Neural cell (in vitro differentiated cells): ENCODE measurements around the gene RYR2. TPM values are rescaled to one million over a fixed set of nuclear protein-coding genes. Genes with fewer than 3 reads are reported as not detected.
"Not testable (repeated sequence)": the region's sequence is repeated elsewhere in the genome, so short reads cannot be mapped to it uniquely, and the experiment has no call there.

Source experiments
- H2AFZ ChIP-seq: fragments of 200-600, 300-800 bp; sonication (generic), shearing (Covaris generic); 2 replicates; pipeline ENCODE4 v1.6.0; 2014; ENCODE audit warnings: low read depth, mild to moderate bottlenecking, antibody characterized with exemption, low read length, moderate library complexity
- H3F3A ChIP-seq: fragments of 200-600 bp; shearing (Covaris generic); 2 replicates; pipeline ENCODE4 v1.6.1; 2016; ENCODE audit warnings: mild to moderate bottlenecking, moderate library complexity, mixed read lengths, antibody characterized with exemption, low read length; ENCODE audit not compliant: insufficient read depth, poor library complexity, severe bottlenecking
- H3K27ac ChIP-seq: fragments of 200-600, 300-800 bp; sonication (generic), shearing (Covaris generic); 2 replicates; pipeline ENCODE4 v1.5.1; 2014; ENCODE audit warnings: mild to moderate bottlenecking, low read length, moderate library complexity
- H3K27me3 ChIP-seq: fragments of 300-800, 200-600 bp; sonication (generic), shearing (Covaris generic); 2 replicates; pipeline ENCODE4 v1.6.0; 2014; ENCODE audit warnings: mild to moderate bottlenecking, low read depth, low read length, moderate library complexity; ENCODE audit not compliant: insufficient read depth
- H3K36me3 ChIP-seq: fragments of 300-800, 200-600 bp; sonication (generic), shearing (Covaris generic); 2 replicates; pipeline ENCODE4 v1.5.1; 2014; ENCODE audit warnings: mild to moderate bottlenecking, antibody characterized with exemption, low read length, moderate library complexity; ENCODE audit not compliant: insufficient read depth
- H3K4me2 ChIP-seq: fragments of 300-800, 200-600 bp; sonication (generic), shearing (Covaris generic); 2 replicates; pipeline ENCODE4 v1.6.0; 2014; ENCODE audit warnings: mild to moderate bottlenecking, low read length
- H3K4me3 ChIP-seq: fragments of 300-800, 200-600 bp; sonication (generic), shearing (Covaris generic); 2 replicates; pipeline ENCODE4 v1.5.1; 2014; ENCODE audit warnings: mild to moderate bottlenecking, low read length, moderate library complexity
- H3K79me2 ChIP-seq: fragments of 200-600 bp; shearing (Covaris generic); replicated peaks from 2 replicates; pipeline ENCODE4 v1.6.0; 2014; ENCODE audit warnings: mild to moderate bottlenecking, low read length, moderate library complexity; ENCODE audit not compliant: insufficient read depth
- H3K9ac ChIP-seq: fragments of 300-800, 200-600 bp; sonication (generic), shearing (Covaris generic); 2 replicates; pipeline ENCODE4 v1.6.1; 2016; ENCODE audit warnings: mild to moderate bottlenecking, low read length, mixed read lengths
- H3K9me2 ChIP-seq: fragments of 200-600 bp; shearing (Covaris generic); 2 replicates; pipeline ENCODE4 v1.6.1; 2016; ENCODE audit warnings: mild to moderate bottlenecking, low read length, mixed read lengths; ENCODE audit not compliant: insufficient read depth
- H3K9me3 ChIP-seq: fragments of 200-600, 300-800 bp; sonication (generic), shearing (Covaris generic); 2 replicates; pipeline ENCODE4 v1.6.1; 2016; ENCODE audit warnings: mild to moderate bottlenecking, mixed run types, low read length, moderate library complexity, mixed read lengths
- H4K20me1 ChIP-seq: fragments of 200-600 bp; shearing (Covaris generic); 2 replicates; pipeline ENCODE4 v1.6.1; 2016; ENCODE audit warnings: mild to moderate bottlenecking, mixed run types; ENCODE audit not compliant: insufficient read depth
- CTCF ChIP-seq: fragments of 450-650 bp; IDR thresholded peaks from 2 replicates; pipeline ENCODE4 v1.5.1; 2014; ENCODE audit warnings: antibody characterized with exemption, mild to moderate bottlenecking, moderate library complexity; ENCODE audit not compliant: poor library complexity, severe bottlenecking
- EP300 ChIP-seq: fragments of 450-650 bp; conservative IDR thresholded peaks from 2 replicates; pipeline ENCODE4 v1.6.1; 2014; ENCODE audit warnings: antibody characterized with exemption, mild to moderate bottlenecking, moderate library complexity; ENCODE audit not compliant: poor library complexity, severe bottlenecking
- EZH2 ChIP-seq: fragments of 200-600, 300-800 bp; shearing (Covaris generic), sonication (generic); IDR thresholded peaks from 2 replicates; pipeline ENCODE4 v1.6.1; 2014; ENCODE audit warnings: antibody characterized with exemption, low read length, borderline replicate concordance, mild to moderate bottlenecking; ENCODE audit not compliant: insufficient read depth, poor library complexity, severe bottlenecking
- MXI1 ChIP-seq: fragments of 450-650 bp; conservative IDR thresholded peaks from 2 replicates; pipeline ENCODE4 v1.6.1; 2014; ENCODE audit warnings: antibody characterized with exemption, mild to moderate bottlenecking; ENCODE audit not compliant: poor library complexity, severe bottlenecking
- POLR2AphosphoS5 ChIP-seq: IDR thresholded peaks from 2 replicates; pipeline ENCODE4 v1.6.1; 2012
- RAD21 ChIP-seq: fragments of 450-650 bp; conservative IDR thresholded peaks from 2 replicates; pipeline ENCODE4 v1.6.1; 2014; ENCODE audit warnings: antibody characterized with exemption, mild to moderate bottlenecking, moderate library complexity
- SMC3 ChIP-seq: fragments of 450-650 bp; conservative IDR thresholded peaks from 2 replicates; pipeline ENCODE4 v1.6.1; 2014; ENCODE audit warnings: antibody characterized with exemption, mild to moderate bottlenecking, moderate library complexity; ENCODE audit not compliant: poor library complexity
- TAF1 ChIP-seq: IDR thresholded peaks from 2 replicates; pipeline ENCODE4 v1.6.1; 2012; ENCODE audit warnings: low read depth
- polyA plus RNA-seq: library from polyadenylated mRNA; depleted of rRNA; stranded (reverse); fragments of >200 nt; gene quantifications from 2 replicates; pipeline ENCODE4 v1.2.3, GENCODE V29; 2014
- TF ChIP-seq, protein P1 (sequence below): IDR thresholded peaks from 2 replicates; pipeline ENCODE4 v1.6.1; 2012; ENCODE audit warnings: borderline replicate concordance

RYR2 gene
- polyA plus RNA-seq, 1 donor from 2014 or later, result 3.8 TPM

- Histone ChIP-seq H2AFZ (no peak overlapping the region), H3F3A (no peaks in the 10 kb centered on the region), H3K9ac (no peak overlapping the region), H3K79me2 (no peaks in the 10 kb centered on the region), H3K4me2 (no peak overlapping the region), H3K27ac (no peak overlapping the region), H3K4me3 (no peak overlapping the region), H3K9me3 (peaks cover 6% of the 10 kb centered on the region), H4K20me1 (no peaks in the 10 kb centered on the region), H3K9me2 (no peaks in the 10 kb centered on the region), H3K36me3 (no peaks in the 10 kb centered on the region), H3K27me3 (no peaks in the 10 kb centered on the region)
- no peak for TF ChIP-seq EZH2
- peak; percentile 54 for TF ChIP-seq CTCF
- TF ChIP-seq POLR2AphosphoS5, result no peak
- peak; percentile 26 for TF ChIP-seq RAD21
- TF ChIP-seq TAF1, result no peak
- no peak for TF ChIP-seq MXI1
- TF ChIP-seq EP300, result no peak
- peak; percentile 51 for TF ChIP-seq SMC3
- TF ChIP-seq, protein P1, sequence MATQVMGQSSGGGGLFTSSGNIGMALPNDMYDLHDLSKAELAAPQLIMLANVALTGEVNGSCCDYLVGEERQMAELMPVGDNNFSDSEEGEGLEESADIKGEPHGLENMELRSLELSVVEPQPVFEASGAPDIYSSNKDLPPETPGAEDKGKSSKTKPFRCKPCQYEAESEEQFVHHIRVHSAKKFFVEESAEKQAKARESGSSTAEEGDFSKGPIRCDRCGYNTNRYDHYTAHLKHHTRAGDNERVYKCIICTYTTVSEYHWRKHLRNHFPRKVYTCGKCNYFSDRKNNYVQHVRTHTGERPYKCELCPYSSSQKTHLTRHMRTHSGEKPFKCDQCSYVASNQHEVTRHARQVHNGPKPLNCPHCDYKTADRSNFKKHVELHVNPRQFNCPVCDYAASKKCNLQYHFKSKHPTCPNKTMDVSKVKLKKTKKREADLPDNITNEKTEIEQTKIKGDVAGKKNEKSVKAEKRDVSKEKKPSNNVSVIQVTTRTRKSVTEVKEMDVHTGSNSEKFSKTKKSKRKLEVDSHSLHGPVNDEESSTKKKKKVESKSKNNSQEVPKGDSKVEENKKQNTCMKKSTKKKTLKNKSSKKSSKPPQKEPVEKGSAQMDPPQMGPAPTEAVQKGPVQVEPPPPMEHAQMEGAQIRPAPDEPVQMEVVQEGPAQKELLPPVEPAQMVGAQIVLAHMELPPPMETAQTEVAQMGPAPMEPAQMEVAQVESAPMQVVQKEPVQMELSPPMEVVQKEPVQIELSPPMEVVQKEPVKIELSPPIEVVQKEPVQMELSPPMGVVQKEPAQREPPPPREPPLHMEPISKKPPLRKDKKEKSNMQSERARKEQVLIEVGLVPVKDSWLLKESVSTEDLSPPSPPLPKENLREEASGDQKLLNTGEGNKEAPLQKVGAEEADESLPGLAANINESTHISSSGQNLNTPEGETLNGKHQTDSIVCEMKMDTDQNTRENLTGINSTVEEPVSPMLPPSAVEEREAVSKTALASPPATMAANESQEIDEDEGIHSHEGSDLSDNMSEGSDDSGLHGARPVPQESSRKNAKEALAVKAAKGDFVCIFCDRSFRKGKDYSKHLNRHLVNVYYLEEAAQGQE, result no peak
Observed at GRCh38 chr1:237124856-237125462, 83.0 kb downstream of the RYR2 start.

DNA sequence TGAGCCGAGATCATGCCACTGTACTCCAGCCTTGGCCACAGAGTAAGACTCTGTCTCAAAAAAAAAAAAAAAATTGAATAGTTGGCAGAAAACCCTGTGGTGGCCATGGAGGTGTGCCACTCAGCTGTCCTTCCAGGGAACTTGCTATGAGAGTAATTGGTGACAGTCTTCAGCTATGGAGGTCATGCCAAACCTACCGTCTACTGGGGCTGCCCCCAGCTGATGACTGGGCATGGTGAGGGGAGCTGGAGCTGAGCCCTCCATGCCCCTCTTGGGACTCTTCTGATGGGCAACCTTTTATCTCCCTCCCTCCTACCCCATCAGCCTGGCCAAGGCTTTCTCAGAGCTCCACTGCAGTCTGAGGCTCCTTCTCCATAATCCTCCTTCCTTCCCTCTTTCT, 84.2 kb downstream of the RYR2 start:
- TF ChIP-seq EP300 (no peak), SMC3 (no peak), EZH2 (no peak), RAD21 (no peak), CTCF (no peak), TAF1 (no peak), MXI1 (no peak), POLR2AphosphoS5 (no peak)
- TF ChIP-seq, protein P1, result no peak
- Histone ChIP-seq H3K36me3 (no peaks in the 10 kb centered on the region), H3K9ac (no peak overlapping the region), H2AFZ (no peak overlapping the region), H3K27me3 (no peaks in the 10 kb centered on the region), H3K4me2 (no peak overlapping the region), H3K4me3 (no peak overlapping the region), H4K20me1 (no peaks in the 10 kb centered on the region), H3K27ac (no peak overlapping the region), H3K9me2 (no peaks in the 10 kb centered on the region), H3K79me2 (no peaks in the 10 kb centered on the region), H3K9me3 (peaks cover 10% of the 10 kb centered on the region), H3F3A (no peaks in the 10 kb centered on the region)

DNA sequence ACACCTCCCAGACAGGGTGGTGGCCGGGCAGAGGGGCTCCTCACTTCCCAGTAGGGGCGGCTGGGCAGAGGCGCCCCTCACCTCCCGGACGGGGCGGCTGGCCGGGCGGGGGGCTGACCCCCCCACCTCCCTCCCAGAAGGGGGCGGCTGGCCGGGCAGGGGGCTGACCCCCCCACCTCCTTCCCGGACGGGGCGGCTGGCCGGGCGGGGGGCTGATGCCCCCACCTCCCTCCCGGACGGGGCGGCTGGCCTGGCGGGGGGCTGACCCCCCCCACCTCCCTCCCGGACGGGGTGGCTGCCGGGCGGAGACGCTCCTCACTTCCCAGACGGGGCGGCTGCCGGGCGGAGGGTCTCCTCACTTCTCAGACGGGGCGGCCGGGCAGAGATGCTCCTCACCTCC, 85.3 kb downstream of the RYR2 start:
- H3K4me3 ChIP-seq, H3K27ac ChIP-seq, H3K9ac ChIP-seq, H3K27me3 ChIP-seq, H4K20me1 ChIP-seq, H2AFZ ChIP-seq, H3K4me2 ChIP-seq, H3K79me2 ChIP-seq, H3K9me2 ChIP-seq, H3K36me3 ChIP-seq, H3F3A ChIP-seq: not testable (repeated sequence)
- H3K9me3 ChIP-seq, result peaks cover 10% of the 10 kb centered on the region
